Muscle of arm (tissue), 12 donors: Measurements from ENCODE around the gene F13A1. TPM values are rescaled to one million over a fixed set of nuclear protein-coding genes. Genes with fewer than 3 reads are reported as not detected.

ENCODE experiments used
- DNase-seq: peaks from one replicate; pipeline ENCODE4 v3.0.0-alpha.2; 2013
- polyA plus RNA-seq, 12 donors: library from polyadenylated mRNA; unstranded; fragments of 120-200 nt; gene quantifications; one replicate each; pipeline ENCODE4 v1.2.1, GENCODE V29; 2013; ENCODE audit not compliant: insufficient read length in 12 of 12

F13A1 gene
- polyA plus RNA-seq, 12 donors, result 24.6 to 79.6 (median 50.0) TPM; not detected in 1

DNA sequence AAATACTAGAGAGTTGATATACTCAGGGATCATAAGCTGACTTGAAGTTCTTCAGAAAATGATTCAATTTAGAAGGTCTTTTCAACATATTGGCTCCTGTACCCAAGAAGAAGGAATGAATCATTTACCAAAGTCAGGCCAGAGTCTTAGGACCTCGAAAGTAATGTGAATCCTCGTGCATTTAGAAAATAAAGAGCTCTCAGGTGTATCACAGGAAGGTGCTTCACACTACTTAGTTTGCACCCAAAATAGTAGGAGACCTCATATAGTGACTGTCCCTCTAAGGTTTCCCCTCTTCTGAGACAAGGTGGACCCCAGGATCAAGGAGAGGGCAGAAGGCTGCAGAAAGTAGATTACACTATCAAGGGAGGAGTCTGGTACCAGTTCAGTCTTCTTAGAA, 71.8 kb downstream of the F13A1 start:
- DNase-seq, result no peak

- no peak for DNase-seq
These were observed 73.9 kb downstream of the F13A1 start for GRCh38 chr6:6246544-6246943.

DNA sequence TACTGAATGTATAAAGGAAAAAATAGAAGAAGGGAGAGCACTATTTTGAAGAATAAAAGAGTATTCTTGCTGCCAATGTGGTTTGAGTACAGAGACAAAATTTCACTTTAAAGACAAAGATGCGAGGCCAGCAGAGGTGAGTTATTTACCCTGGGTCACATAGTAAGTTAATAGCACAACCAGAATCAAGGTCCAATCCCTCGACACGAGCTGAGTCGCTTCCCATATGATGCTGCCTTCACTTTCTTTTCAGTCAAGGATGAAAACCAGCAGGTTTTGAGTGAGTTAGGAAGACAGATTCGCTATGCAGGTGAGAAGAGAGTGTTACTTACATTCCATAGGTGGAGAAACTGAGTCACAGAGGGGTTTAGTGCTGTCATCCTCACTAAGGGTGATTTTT, 75.8 kb downstream of the F13A1 start:
- no peak for DNase-seq

GRCh38 chr6:6243846-6244245, 76.6 kb downstream of the F13A1 start:
- no peak for DNase-seq

GRCh38 chr6:6239598-6240581, 80.6 kb downstream of the F13A1 start:
- no peak for DNase-seq

DNA sequence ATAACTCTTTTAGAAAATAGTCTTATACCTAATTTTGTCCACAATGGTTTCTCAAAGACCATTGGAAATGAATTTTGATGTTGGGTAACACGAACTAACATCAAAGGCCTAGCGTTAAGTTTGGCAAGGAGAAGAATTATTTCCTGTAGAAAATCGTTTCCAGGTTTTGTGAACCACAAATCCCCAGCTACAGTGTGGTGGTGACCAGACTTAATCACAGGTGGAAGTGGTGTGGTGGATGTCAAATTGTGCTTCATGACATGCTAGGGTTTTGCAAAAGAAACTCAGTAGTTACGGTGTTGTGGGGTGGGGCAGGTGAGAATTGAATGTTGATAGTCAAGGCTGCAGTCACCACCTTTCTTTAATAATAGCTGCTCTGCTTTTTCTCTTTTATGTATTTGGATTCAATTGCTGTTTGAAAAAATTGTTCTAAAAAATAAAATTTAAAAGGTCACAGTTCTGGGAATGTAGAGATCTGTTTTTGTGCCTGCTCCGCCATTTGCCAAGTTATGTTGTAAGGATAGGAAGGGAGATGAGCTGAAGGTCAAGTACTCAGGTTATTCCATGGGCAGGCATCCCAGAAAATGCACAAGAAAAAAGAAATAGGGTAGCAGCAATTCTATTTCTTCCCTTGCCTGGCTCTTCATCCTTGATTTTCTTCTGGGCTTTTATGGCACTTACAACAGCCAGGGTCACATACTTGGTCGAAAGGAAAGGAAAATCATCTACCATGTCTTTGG, 83.6 kb downstream of the F13A1 start:
- DNase-seq, result no peak

GRCh38 chr6:6235786-6236185, 84.7 kb downstream of the F13A1 start:
- DNase-seq, result no peak

DNA sequence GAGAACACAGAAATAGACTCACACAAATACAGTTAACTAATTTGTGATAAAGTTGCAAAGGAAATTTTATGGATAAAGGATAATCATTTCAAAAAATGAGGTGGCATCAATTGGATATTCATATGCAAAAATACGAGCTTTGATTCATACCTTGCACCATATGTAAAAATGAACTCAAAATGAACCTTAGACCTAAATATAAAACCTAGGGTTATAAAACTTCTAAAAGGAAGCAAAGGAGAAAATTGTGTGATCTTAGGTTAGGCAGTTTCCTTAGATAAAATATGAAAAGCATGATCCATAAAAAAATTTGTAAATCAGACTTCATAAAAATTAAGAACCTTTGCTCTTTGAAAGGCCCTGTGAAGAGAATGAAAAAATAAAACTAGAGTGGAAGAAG, 85.5 kb downstream of the F13A1 start:
- DNase-seq, result no peak

- DNase-seq, result no peak
These were observed 90.2 kb downstream of the F13A1 start for GRCh38 chr6:6230286-6230685.

DNA sequence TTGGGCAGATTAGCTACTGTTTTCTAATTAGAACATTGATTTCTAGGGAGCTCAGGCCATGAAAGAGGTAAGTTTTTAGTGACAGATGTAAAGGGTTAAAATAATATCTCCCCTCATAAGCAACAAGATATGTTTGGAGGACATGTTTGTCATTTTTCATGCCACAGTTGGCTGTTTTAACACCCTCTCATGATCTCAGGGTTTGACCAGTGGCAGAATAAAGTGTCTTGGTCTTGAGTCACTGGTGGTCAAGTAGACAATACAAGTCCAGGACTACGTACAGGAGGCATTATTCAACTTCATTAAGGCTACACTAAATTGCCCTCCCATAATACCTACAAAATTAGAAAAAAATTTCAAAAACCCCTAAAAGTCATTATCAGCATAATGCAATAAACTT, 92.6 kb downstream of the F13A1 start:
- DNase-seq, result no peak

DNA sequence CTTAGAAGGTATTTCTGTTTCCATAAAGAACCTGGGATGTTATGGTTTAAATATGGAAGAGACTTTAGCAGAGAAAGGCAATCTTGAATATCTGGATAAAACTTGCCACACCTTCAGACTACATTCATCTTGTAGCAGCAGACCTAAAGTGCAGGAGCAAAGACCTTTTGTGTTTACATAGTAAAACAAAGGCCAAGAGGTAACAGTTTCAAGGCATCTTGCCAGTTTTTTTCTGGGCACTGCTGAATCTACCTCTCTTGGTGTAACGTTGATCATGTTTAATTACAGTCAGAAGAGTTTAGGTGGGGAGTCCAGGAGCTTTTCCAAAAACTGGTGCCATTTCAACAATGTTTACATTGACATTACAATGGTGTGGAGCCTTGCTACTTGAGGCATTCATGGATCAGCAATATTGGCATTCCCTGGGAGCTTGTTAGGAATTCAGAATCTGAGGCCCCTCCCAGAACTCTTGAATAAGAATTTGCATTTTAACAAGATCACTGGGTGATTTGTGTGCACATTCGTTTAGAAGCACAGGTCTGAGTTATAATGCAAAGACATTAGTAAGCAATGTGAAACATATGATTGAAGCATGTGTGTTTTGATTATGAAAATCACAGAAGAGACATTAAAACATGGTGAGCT, 94.5 kb downstream of the F13A1 start:
- DNase-seq, result no peak

GRCh38 chr6:6224933-6225486, 95.5 kb downstream of the F13A1 start:
- DNase-seq, result no peak

DNA sequence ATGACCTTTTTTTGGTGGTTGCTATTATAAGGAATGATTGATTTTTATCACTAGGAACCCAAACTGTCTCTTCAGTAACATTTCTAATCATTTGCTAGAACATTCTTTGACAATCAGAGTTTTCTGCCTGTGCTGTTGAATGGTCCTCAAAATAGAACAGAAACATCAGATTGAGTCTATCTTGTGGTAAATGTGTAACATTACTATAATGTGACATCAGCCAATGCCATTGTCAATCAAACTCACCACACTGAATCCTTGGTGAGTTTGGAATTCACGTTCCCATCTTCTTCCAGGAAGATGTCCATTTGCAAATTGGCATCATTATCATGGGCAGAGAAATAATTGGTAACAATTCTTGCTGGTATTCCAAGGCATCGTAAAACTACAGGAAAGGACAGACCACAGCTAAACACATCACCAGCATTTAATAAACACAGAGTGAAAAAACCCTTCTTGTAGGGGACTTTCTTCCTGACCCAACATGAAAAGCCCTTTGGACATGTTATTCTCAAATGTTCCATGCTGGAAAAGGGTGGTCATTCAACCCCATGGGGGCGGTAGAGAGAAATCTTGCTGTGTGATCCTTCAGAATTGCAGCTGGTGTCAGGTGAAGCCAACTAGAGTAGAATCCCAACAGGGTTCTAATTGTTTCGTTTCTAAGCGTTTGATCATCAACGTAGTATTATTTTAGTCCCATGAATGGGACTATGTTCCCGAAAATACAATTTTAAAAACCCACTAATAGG, 98.5 kb downstream of the F13A1 start:
- no peak for DNase-seq

- DNase-seq, result no peak
These were observed 99.7 kb downstream of the F13A1 start for GRCh38 chr6:6220718-6221117.

- no peak for DNase-seq
These were observed 100.7 kb downstream of the F13A1 start for GRCh38 chr6:6219716-6220115.

GRCh38 chr6:6218759-6219085, 101.7 kb downstream of the F13A1 start:
- DNase-seq, result no peak

DNA sequence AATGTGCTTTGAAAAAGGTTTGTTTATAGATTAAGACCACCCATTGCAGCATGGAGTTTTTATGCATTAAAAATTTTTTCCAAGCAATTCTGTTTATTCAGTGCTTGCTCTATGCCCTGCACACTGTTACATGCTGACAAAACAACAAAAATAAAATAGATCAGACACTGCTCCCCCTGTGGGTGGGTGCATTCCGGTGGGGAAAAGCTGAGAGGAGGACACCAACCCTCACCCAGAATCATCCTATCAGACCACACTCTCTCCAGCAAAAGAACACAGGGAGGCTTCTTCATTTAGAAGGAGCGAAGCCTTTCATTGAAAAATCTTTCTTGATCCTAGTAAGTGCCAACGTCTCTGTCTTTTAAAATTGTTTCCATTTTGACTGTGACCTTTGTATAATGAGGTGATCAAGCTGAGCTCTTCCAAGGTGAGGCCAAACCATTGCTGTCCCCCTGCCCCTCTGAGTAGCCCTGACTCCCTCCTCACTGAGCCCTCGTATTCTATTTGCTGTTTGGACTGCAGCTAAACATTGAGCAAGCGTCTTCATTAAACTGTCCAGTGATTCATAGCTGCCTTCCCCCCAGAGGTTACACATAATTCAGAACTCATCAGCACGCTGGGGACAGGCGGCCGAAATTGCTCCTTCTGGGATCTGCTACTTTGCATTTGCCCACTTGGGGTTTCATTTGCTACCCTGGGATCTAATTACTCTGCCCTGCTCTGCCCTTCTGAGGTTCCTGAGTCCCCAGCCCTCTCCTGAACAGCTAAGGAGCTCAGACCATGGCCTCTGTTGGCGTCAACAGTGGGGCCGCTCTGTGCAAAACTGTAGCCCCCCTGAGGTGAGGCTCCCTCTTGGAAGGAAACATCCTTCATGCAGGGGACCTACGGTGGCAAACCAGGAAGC, 102.4 kb downstream of the F13A1 start:
- DNase-seq, result no peak

DNA sequence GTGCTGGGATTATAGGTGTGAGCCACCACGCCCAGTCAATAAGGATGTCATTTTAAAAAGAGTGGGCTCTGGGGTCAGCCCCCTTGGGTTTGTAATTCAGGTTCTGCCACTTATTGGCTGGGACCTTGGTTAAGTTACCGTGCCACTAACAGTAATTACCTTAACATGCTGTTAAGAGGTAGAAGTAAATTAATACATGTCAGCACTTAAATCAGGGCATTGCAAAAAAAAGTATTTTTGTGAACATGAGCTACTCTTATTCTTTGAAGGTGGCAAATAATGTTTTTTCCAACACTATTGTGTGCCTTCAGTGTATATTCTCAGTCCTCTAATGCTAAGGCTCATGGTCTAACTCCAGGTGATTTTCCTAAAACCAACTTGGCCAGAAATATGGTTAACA, 109.5 kb downstream of the F13A1 start:
- DNase-seq, result no peak

DNA sequence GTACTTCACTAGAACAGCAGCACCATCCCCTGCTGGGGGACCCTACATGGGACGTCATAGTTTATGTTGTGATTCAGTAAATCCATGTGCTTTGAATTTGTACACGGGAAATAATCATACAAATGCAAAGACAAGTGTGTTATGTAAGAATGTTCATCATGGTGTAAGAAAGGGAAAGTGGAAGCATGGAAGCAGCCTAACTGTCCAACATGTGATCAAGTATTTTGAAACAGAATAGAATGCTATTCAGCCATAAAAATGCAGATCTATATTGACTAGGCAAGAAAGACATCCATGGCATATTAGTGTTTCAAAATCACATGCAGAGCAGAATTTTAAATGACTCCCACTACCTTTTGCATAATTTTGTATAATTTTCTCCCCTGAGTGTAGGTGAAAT, 117.6 kb downstream of the F13A1 start:
- DNase-seq, result no peak

- no peak for DNase-seq
These were observed 119.3 kb downstream of the F13A1 start for GRCh38 chr6:6201200-6201599.

DNA sequence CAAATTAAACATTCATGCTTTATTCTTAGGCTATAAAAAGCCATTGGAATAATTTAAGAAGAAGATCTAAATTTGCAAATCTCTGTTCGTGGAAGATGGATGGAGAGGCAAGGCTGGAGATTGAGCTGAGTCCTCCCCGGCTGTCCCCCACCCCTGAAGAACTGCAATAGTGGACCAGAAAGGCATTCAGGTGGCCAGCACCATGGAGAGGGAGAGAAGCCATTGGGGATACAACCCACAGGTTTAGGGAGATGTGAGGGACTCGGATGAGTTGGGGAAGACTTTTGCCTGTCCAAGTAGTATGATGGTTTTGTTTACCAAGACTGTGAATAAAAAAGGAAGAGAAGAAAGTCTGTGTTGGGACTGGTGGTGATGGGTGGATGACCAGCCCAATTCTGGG, 120.8 kb downstream of the F13A1 start:
- DNase-seq, result no peak
